Measurements from ENCODE around the gene RAB19.

GRCh38 chr7:140417456-140418155, 13.7 kb downstream of the RAB19 start:
- TF ChIP-seq CTCF (IDR thresholded peaks at IDR 0.05) (no peak), POLR2A (IDR thresholded peaks at IDR 0.05) (no peak)

Data from testis (tissue), 2 donors.